AG04450 (cell line): Measurements from ENCODE around the gene WNT7B. TPM values are rescaled to one million over a fixed set of nuclear protein-coding genes. Genes with fewer than 3 reads are reported as not detected.

Experiments used
- CTCF ChIA-PET: fragments of 300-600, 350-600 bp; formaldehyde crosslinking; extraction: SDS; loops from one replicate; lab custom pipeline; 2022; ENCODE audit warnings: antibody characterized with exemption, inconsistent platforms; lab: Charles Lee
- POLR2A ChIA-PET: fragments of 350-600 bp; formaldehyde crosslinking; extraction: SDS; loops from one replicate; lab custom pipeline; 2021; ENCODE audit warnings: antibody characterized with exemption, inconsistent platforms; lab: Yijun Ruan, JAX
- DNase-seq: peaks from one replicate; pipeline ENCODE4 v3.0.0-alpha.2; 2011; ENCODE audit warnings: low read depth, low spot score
- H3K27ac ChIP-seq: one replicate; pipeline ENCODE4 v1.5.1; 2012; ENCODE audit warnings: low read depth, low read length, control low read depth
- H3K27me3 ChIP-seq: one replicate; pipeline ENCODE4 v1.6.0; 2012; ENCODE audit warnings: low read length; ENCODE audit not compliant: control insufficient read depth, insufficient read depth
- H3K4me3 ChIP-seq: 2 replicates; pipeline ENCODE4 v1.5.1; 2011; ENCODE audit warnings: mild to moderate bottlenecking, low read depth, low read length, control low read depth
- H3K9me3 ChIP-seq: 2 replicates; pipeline ENCODE4 v1.5.1; 2012; ENCODE audit warnings: low read length; ENCODE audit not compliant: control insufficient read depth, insufficient read depth
- CTCF ChIP-seq: IDR thresholded peaks from 2 replicates; pipeline ENCODE4 v1.5.1; 2011; ENCODE audit warnings: low read depth, low read length, control low read depth, inconsistent platforms
- polyA plus RNA-seq: library from polyadenylated mRNA; depleted of rRNA; stranded (reverse); fragments of >200 nt; gene quantifications from 2 replicates; pipeline ENCODE4 v1.2.3, GENCODE V29; 2011

Gene WNT7B
- polyA plus RNA-seq, 1 experiment = 0.56 TPM

GRCh38 chr22:46008836-46009596 is 32.1 kb upstream of the WNT7B start:
- no peak for TF ChIP-seq CTCF
- Histone ChIP-seq H3K4me3 (no peak overlapping the region), H3K9me3 (peaks cover 17% of the 10 kb centered on the region), H3K27me3 (no peaks in the 10 kb centered on the region), H3K27ac (no peak overlapping the region)
- ChIA-PET POLR2A (no interaction called here), CTCF (interaction anchor here (4.6 kb wide), 1 partner anchor 106 kb away, joined by 91 read pairs; no protein-coding TSS in a partner anchor)
- no peak for DNase-seq

- no peak for TF ChIP-seq CTCF
- POLR2A ChIA-PET = interaction anchor here (0.6 to 2.6 kb wide), 5 partner anchors 11 to 109 kb away, joined by 3 to 24 read pairs (median 4); no protein-coding TSS in a partner anchor
- peak overlapping the region; percentile 87 for H3K27ac ChIP-seq
- peaks cover 17% of the 10 kb centered on the region for H3K9me3 ChIP-seq
- CTCF ChIA-PET = interaction anchor here (2.9 to 4.6 kb wide), 3 partner anchors 12 to 113 kb away, joined by 25 to 91 read pairs (median 78); no protein-coding TSS in a partner anchor
- no peak for DNase-seq
- no peak overlapping the region for H3K4me3 ChIP-seq
- H3K27me3 ChIP-seq = no peaks in the 10 kb centered on the region
Observed at GRCh38 chr22:46008291-46008690, 31.3 kb upstream of the WNT7B start.

GRCh38 chr22:46007848-46008261 is 30.9 kb upstream of the WNT7B start:
- H3K9me3 ChIP-seq = peaks cover 17% of the 10 kb centered on the region
- ChIA-PET POLR2A (interaction anchor here (0.6 to 2.6 kb wide), 8 partner anchors 11 to 109 kb away, joined by 3 to 24 read pairs (median 4); no protein-coding TSS in a partner anchor), CTCF (interaction anchor here (0.5 to 4.6 kb wide), 5 partner anchors 12 to 245 kb away, joined by 3 to 91 read pairs (median 25); no protein-coding TSS in a partner anchor)
- H3K27ac ChIP-seq = peak overlapping the region; percentile 87
- no peak for TF ChIP-seq CTCF
- no peak overlapping the region for H3K4me3 ChIP-seq
- DNase-seq = peak; percentile 76
- H3K27me3 ChIP-seq = no peaks in the 10 kb centered on the region

GRCh38 chr22:46007003-46007847 is 30.3 kb upstream of the WNT7B start:
- H3K4me3 ChIP-seq = no peak overlapping the region; the same call in 1 of the 2 replicates
- H3K9me3 ChIP-seq = peaks cover 17% of the 10 kb centered on the region
- ChIA-PET POLR2A (interaction anchor here (0.6 to 2.7 kb wide), 16 partner anchors 10 to 409 kb away, joined by 3 to 24 read pairs (median 4); partner anchors contain the start of gene TTC38), CTCF (interaction anchor here (0.5 to 4.6 kb wide), 48 partner anchors 8 to 535 kb away, joined by 3 to 91 read pairs (median 5); no protein-coding TSS in a partner anchor)
- no peak for DNase-seq
- H3K27me3 ChIP-seq = no peaks in the 10 kb centered on the region
- TF ChIP-seq CTCF = no peak
- H3K27ac ChIP-seq = peak overlapping the region; percentile 87
